GM12873 (cell line): ENCODE measurements around the gene LIPJ.

Experiments used
- TF ChIP-seq, protein P1 (sequence below): IDR thresholded peaks from 2 replicates; pipeline ENCODE4 v1.5.1; 2012; ENCODE audit warnings: low read depth, mild to moderate bottlenecking, moderate library complexity, low read length, control low read depth; ENCODE audit not compliant: insufficient read depth; ENCODE audit errors: missing control alignments

Gene LIPJ

DNA sequence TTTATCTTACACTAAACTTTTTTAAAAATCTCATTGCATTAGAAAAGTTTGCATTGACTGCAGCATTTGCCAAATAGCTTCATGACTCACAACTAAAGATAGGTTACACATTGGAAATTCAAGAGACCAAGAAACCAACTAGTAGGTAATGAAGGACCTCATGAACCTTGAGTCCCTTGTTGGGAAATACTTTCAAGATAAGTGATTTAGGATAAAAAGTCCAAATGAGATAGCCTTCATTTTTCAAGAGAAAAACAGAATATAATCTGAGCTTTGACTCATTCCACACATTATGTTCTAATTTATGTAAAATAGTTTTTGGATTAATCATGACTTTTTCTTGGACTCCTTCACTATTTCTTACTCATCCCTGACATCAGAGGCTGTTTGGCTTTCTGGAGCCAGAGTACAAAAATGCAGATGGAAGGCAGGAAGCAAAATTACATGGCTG lies 64.6 kb downstream of the LIPJ start:
- TF ChIP-seq, protein P1, sequence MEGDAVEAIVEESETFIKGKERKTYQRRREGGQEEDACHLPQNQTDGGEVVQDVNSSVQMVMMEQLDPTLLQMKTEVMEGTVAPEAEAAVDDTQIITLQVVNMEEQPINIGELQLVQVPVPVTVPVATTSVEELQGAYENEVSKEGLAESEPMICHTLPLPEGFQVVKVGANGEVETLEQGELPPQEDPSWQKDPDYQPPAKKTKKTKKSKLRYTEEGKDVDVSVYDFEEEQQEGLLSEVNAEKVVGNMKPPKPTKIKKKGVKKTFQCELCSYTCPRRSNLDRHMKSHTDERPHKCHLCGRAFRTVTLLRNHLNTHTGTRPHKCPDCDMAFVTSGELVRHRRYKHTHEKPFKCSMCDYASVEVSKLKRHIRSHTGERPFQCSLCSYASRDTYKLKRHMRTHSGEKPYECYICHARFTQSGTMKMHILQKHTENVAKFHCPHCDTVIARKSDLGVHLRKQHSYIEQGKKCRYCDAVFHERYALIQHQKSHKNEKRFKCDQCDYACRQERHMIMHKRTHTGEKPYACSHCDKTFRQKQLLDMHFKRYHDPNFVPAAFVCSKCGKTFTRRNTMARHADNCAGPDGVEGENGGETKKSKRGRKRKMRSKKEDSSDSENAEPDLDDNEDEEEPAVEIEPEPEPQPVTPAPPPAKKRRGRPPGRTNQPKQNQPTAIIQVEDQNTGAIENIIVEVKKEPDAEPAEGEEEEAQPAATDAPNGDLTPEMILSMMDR, result no peak

DNA sequence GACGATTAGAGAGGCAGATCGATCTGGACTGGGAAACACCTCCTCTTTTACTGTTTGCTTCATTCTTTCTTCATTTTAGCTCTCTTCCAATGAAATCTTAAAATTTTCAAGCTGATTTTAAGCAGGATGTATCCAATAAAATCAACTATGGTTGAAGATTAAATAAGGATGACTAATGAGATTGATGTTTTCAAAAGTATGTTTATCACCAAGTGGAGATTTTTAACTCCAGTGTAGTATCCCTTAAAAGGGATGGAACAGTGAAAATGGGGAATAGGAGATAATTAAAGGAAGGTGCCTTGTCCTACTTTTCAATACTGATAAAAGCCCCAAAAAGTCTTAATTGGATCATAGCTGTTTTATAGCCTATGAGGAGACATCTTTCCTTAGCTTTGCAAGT lies 66.1 kb downstream of the LIPJ start:
- TF ChIP-seq, protein P1, result no peak
